A673 (cell line): ENCODE data around the gene RTP3.

ENCODE experiments used
- CTCF ChIP-seq: fragments of 300-800, 200-600 bp; sonication (generic); conservative IDR thresholded peaks from 2 replicates; pipeline ENCODE4 v1.5.1; 2017; ENCODE audit warnings: low read depth, mild to moderate bottlenecking, antibody characterized with exemption, low read length, moderate library complexity, mixed read lengths
- EZH2 ChIP-seq: fragments of 200-600 bp; sonication (generic); IDR thresholded peaks from 2 replicates; pipeline ENCODE4 v1.6.1; 2017; ENCODE audit warnings: borderline replicate concordance, low read depth, mild to moderate bottlenecking, mixed read lengths, antibody characterized with exemption, low read length; ENCODE audit not compliant: poor library complexity, severe bottlenecking

- no peak for TF ChIP-seq CTCF
- no peak for TF ChIP-seq EZH2
These were observed 7.3 kb upstream of the RTP3 start for GRCh38 chr3:46490338-46491084.
